ENCODE results near the gene RARB.

GRCh38 chr3:25511972-25512721 lies 84.1 kb downstream of the RARB start:
- no peak for TF ChIP-seq CTCF (conservative IDR thresholded peaks at IDR 0.05)
- TF ChIP-seq ZFX (IDR thresholded peaks at IDR 0.05): no peak
